ENCODE results near the gene ATP9B.
"Not testable (repeated sequence)": the region's sequence is repeated elsewhere in the genome, so short reads cannot be mapped to it uniquely, and the experiment has no call there.

Gene ATP9B

GRCh38 chr18:79365701-79366100, 296.5 kb downstream of the ATP9B start:
- no peak for DNase-seq (ENCODE audit: low spot score)

GRCh38 chr18:79366177-79367094, 297.2 kb downstream of the ATP9B start:
- no peak for DNase-seq (ENCODE audit: low spot score)

- no peak for DNase-seq (ENCODE audit: low spot score)
Measured at GRCh38 chr18:79367480-79367879, 298.3 kb downstream of the ATP9B start.

- DNase-seq (ENCODE audit: low spot score), result no peak
Measured at GRCh38 chr18:79367989-79368388, 298.8 kb downstream of the ATP9B start.

- DNase-seq (ENCODE audit: low spot score), result peak; percentile 24
Measured at GRCh38 chr18:79368681-79369080, 299.5 kb downstream of the ATP9B start.

- DNase-seq (ENCODE audit: low spot score), result no peak
Measured at GRCh38 chr18:79371561-79372121, 302.4 kb downstream of the ATP9B start.

- no peak for DNase-seq (ENCODE audit: low spot score)
Measured at GRCh38 chr18:79372461-79372860, 303.3 kb downstream of the ATP9B start.

GRCh38 chr18:79372991-79373390, 303.8 kb downstream of the ATP9B start:
- DNase-seq (ENCODE audit: low spot score), result no peak

GRCh38 chr18:79373736-79374135, 304.5 kb downstream of the ATP9B start:
- DNase-seq (ENCODE audit: low spot score), result no peak

- no peak for DNase-seq (ENCODE audit: low spot score)
Measured at GRCh38 chr18:79374408-79375171, 305.4 kb downstream of the ATP9B start.

GRCh38 chr18:79375441-79376154, 306.4 kb downstream of the ATP9B start:
- no peak for DNase-seq (ENCODE audit: low spot score)

GRCh38 chr18:79376661-79377060, 307.5 kb downstream of the ATP9B start:
- DNase-seq (ENCODE audit: low spot score), result not testable (repeated sequence)

GRCh38 chr18:79377187-79377891, 308.1 kb downstream of the ATP9B start:
- no peak for DNase-seq (ENCODE audit: low spot score)

- peak; percentile 79 for DNase-seq (ENCODE audit: low spot score)
Measured at GRCh38 chr18:79378536-79379250, 309.5 kb downstream of the ATP9B start.

- DNase-seq (ENCODE audit: low spot score), result no peak
Measured at GRCh38 chr18:79379251-79379905, 310.2 kb downstream of the ATP9B start.

GRCh38 chr18:79379931-79380815, 311.0 kb downstream of the ATP9B start:
- no peak for DNase-seq (ENCODE audit: low spot score)

- peak; percentile 52 for DNase-seq (ENCODE audit: low spot score)
Measured at GRCh38 chr18:79380816-79381806, 311.9 kb downstream of the ATP9B start.

GRCh38 chr18:79381811-79382311, 312.7 kb downstream of the ATP9B start:
- no peak for DNase-seq (ENCODE audit: low spot score)

Measured in CD4-positive, alpha-beta T cell treated with Interleukin-6 at 100 ng/mL for 8 hours (primary cell).